Measurements from ENCODE around the gene TSPAN33. TPM values are rescaled to one million over a fixed set of nuclear protein-coding genes. Genes with fewer than 3 reads are reported as not detected.

Gene TSPAN33
- total and polyA plus RNA-seq, 10 of the 15 experiments (the other 5 are each of a cell fraction or from before 2014, with no cell fraction given) = 12.0 to 123 (median 86.3) TPM

DNA sequence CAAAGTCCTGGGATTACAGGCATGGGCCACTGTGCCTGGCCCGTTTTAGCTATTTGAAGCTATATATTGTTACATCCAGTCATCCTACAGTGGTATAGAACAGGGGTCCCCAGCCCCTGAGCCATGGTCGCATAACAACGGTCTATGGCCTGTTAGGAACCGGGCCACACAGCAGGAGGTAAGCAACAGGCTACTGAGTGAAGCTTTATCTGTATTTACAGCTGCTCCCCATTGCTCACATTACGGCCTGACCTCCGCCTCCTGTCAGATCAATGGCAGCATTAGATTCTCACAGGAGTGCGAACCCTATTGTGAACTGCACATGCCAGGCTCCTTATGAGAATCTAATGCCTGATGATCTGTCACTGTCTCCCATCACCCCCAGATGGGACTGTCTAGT is 26.3 kb upstream of the TSPAN33 start:
- 84% methylated on average over 7 of the region's 7 CpGs for WGBS (ENCODE audit: insufficient coverage, insufficient replicate concordance, low lambda C conversion rate, missing lambda C conversion rate)
- CTCF ChIA-PET = interaction anchor here (0.7 to 2.1 kb wide), 5 partner anchors 16 to 46 kb away, joined by 3 to 8 read pairs (median 7); no protein-coding TSS in a partner anchor

More for the DNA sequence above, 26.3 kb upstream of the TSPAN33 start:
- Histone ChIP-seq H3K9me3 (replicated peaks; ENCODE audit: control insufficient read depth, insufficient read depth, low read length) (peaks cover 31% of the 10 kb centered on the region), H3K9ac (ENCODE audit: control insufficient read depth, insufficient read depth, low read length) (no peak overlapping the region), H3K27me3 (replicated peaks in 1 of 2; ENCODE audit: control insufficient read depth in 2 of 2, insufficient read depth in 2 of 2, low read length in 1 of 2) (no peaks in the 10 kb centered on the region), H2AFZ (ENCODE audit: control insufficient read depth, low read depth, low read length) (no peak overlapping the region), H3K79me2 (ENCODE audit: control insufficient read depth, insufficient read depth, low read length) (no peaks in the 10 kb centered on the region), H3K4me2 (ENCODE audit: control insufficient read depth, insufficient read depth) (no peak overlapping the region), H3K4me3 (no peak overlapping the region), H4K20me1 (ENCODE audit: control insufficient read depth, insufficient read depth) (no peaks in the 10 kb centered on the region), H3K4me1 (ENCODE audit: control insufficient read depth, insufficient read depth, low read length) (peaks cover 23% of the 10 kb centered on the region), H3K36me3 (ENCODE audit: control insufficient read depth in 2 of 2, insufficient read depth in 2 of 2, low read length in 1 of 2) (no peaks in the 10 kb centered on the region), H3K27ac (ENCODE audit: control insufficient read depth, insufficient read depth) (no peak overlapping the region)
- intact Hi-C loops (cut with micrococcal nuclease; ENCODE audit: unreplicated experiment) = no loop called here
- no TSS peak for BruUV-seq (replicated peaks)
- in situ Hi-C loops (cut with MboI) = no loop called here
- TF ChIP-seq, protein P1, sequence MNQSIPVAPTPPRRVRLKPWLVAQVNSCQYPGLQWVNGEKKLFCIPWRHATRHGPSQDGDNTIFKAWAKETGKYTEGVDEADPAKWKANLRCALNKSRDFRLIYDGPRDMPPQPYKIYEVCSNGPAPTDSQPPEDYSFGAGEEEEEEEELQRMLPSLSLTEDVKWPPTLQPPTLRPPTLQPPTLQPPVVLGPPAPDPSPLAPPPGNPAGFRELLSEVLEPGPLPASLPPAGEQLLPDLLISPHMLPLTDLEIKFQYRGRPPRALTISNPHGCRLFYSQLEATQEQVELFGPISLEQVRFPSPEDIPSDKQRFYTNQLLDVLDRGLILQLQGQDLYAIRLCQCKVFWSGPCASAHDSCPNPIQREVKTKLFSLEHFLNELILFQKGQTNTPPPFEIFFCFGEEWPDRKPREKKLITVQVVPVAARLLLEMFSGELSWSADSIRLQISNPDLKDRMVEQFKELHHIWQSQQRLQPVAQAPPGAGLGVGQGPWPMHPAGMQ (IDR thresholded peaks at IDR 0.05; ENCODE audit: borderline replicate concordance) = no peak
- TF ChIP-seq RB1 (IDR thresholded peaks at IDR 0.05; ENCODE audit: borderline replicate concordance) (no peak), SPI1 (IDR thresholded peaks at IDR 0.05; ENCODE audit: borderline replicate concordance, insufficient read depth, low read depth, low read length) (no peak), SMAD1 (IDR thresholded peaks at IDR 0.05; ENCODE audit: low read depth, partially characterized antibody) (no peak), SREBF1 (IDR thresholded peaks at IDR 0.05; ENCODE audit: low read length) (no peak), SMARCA5 (IDR thresholded peaks at IDR 0.05) (no peak), HDAC2 (IDR thresholded peaks at IDR 0.05) (no peak), TCF12 (IDR thresholded peaks at IDR 0.05; ENCODE audit: low read depth, low read length) (no peak), SIX5 (IDR thresholded peaks at IDR 0.05; ENCODE audit: low read depth, low read length, severe bottlenecking) (no peak), ZNF217 (IDR thresholded peaks at IDR 0.05) (no peak), ESRRA (IDR thresholded peaks at IDR 0.05; ENCODE audit: low read length) (no peak), GATAD2B (conservative IDR thresholded peaks at IDR 0.05; ENCODE audit: low read depth) (no peak), BACH1 (IDR thresholded peaks at IDR 0.05; ENCODE audit: borderline replicate concordance) (no peak), CREB1 (IDR thresholded peaks at IDR 0.05; ENCODE audit: low read depth) (no peak), NR2C2 (IDR thresholded peaks at IDR 0.05; ENCODE audit: borderline replicate concordance, control insufficient read depth, insufficient read length, low read depth) (no peak)
- TF ChIP-seq, protein P2, sequence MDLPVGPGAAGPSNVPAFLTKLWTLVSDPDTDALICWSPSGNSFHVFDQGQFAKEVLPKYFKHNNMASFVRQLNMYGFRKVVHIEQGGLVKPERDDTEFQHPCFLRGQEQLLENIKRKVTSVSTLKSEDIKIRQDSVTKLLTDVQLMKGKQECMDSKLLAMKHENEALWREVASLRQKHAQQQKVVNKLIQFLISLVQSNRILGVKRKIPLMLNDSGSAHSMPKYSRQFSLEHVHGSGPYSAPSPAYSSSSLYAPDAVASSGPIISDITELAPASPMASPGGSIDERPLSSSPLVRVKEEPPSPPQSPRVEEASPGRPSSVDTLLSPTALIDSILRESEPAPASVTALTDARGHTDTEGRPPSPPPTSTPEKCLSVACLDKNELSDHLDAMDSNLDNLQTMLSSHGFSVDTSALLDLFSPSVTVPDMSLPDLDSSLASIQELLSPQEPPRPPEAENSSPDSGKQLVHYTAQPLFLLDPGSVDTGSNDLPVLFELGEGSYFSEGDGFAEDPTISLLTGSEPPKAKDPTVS (IDR thresholded peaks at IDR 0.05; ENCODE audit: low read depth, low read length) = no peak
- TF ChIP-seq, protein P3, sequence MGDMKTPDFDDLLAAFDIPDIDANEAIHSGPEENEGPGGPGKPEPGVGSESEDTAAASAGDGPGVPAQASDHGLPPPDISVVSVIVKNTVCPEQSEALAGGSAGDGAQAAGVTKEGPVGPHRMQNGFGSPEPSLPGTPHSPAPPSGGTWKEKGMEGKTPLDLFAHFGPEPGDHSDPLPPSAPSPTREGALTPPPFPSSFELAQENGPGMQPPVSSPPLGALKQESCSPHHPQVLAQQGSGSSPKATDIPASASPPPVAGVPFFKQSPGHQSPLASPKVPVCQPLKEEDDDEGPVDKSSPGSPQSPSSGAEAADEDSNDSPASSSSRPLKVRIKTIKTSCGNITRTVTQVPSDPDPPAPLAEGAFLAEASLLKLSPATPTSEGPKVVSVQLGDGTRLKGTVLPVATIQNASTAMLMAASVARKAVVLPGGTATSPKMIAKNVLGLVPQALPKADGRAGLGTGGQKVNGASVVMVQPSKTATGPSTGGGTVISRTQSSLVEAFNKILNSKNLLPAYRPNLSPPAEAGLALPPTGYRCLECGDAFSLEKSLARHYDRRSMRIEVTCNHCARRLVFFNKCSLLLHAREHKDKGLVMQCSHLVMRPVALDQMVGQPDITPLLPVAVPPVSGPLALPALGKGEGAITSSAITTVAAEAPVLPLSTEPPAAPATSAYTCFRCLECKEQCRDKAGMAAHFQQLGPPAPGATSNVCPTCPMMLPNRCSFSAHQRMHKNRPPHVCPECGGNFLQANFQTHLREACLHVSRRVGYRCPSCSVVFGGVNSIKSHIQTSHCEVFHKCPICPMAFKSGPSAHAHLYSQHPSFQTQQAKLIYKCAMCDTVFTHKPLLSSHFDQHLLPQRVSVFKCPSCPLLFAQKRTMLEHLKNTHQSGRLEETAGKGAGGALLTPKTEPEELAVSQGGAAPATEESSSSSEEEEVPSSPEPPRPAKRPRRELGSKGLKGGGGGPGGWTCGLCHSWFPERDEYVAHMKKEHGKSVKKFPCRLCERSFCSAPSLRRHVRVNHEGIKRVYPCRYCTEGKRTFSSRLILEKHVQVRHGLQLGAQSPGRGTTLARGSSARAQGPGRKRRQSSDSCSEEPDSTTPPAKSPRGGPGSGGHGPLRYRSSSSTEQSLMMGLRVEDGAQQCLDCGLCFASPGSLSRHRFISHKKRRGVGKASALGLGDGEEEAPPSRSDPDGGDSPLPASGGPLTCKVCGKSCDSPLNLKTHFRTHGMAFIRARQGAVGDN (IDR thresholded peaks at IDR 0.05) = no peak
- TF ChIP-seq, protein P4, sequence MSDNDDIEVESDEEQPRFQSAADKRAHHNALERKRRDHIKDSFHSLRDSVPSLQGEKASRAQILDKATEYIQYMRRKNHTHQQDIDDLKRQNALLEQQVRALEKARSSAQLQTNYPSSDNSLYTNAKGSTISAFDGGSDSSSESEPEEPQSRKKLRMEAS (IDR thresholded peaks at IDR 0.05; ENCODE audit: low read depth, low read length) = no peak
- DNase-seq (ENCODE audit: low read depth, low spot score) (no peak), FAIRE-seq (no peak), ATAC-seq (no peak)
- RAD21 ChIA-PET (ENCODE audit: unreplicated experiment) = no interaction called here
- POLR2A ChIA-PET = no interaction called here
- SMC1A ChIA-PET (ENCODE audit: uncharacterized antibody, unreplicated experiment) = interaction anchor here (0.8 to 1.5 kb wide), 3 partner anchors 16 to 23 kb away, joined by 3 to 5 read pairs (median 3); no protein-coding TSS in a partner anchor

Measured in GM12878 (cell line).